SK-N-SH treated with all-trans-retinoic acid at 6 μM for 48 hours (cell line): ENCODE results near the gene TMEM116.

ENCODE experiments used
- ATAC-seq: fragments of 200-7000 bp; cut with Tn5 transposase; 3 replicates; pipeline ENCODE4 v1.9.1; 2020; ENCODE audit warnings: mild to moderate bottlenecking, moderate library complexity
- ARNTL ChIP-seq: fragments of 450-650 bp; formaldehyde crosslinking; IDR thresholded peaks from 2 replicates; pipeline ENCODE4 v1.5.0; 2020; ENCODE audit warnings: low read depth, mild to moderate bottlenecking, moderate library complexity, borderline replicate concordance
- BACH2 ChIP-seq: fragments of 250-450 bp; sonication (Bioruptor Pico); IDR thresholded peaks from 2 replicates; pipeline ENCODE4 v1.9.0; 2021; ENCODE audit warnings: mild to moderate bottlenecking, borderline replicate concordance
- CSDC2 ChIP-seq: fragments of 250-450 bp; sonication (Bioruptor Pico); IDR thresholded peaks from 2 replicates; pipeline ENCODE4 v1.5.0; 2020; ENCODE audit warnings: mild to moderate bottlenecking, moderate library complexity
- GLIS3 ChIP-seq: fragments of 250-450 bp; sonication (Bioruptor Pico); IDR thresholded peaks from 2 replicates; pipeline ENCODE4 v1.5.0; 2020; ENCODE audit warnings: mild to moderate bottlenecking, moderate library complexity
- OSR1 ChIP-seq: fragments of 250-450 bp; sonication (Bioruptor Pico); IDR thresholded peaks from 2 replicates; pipeline ENCODE4 v1.8.0; 2022; ENCODE audit warnings: moderate library complexity, mild to moderate bottlenecking, inconsistent platforms
- RARB ChIP-seq: fragments of 250-450 bp; sonication (Bioruptor Pico); IDR thresholded peaks from 2 replicates; pipeline ENCODE4 v1.8.0; 2021; ENCODE audit warnings: mild to moderate bottlenecking, moderate library complexity
- SNAI2 ChIP-seq: fragments of 250-450 bp; sonication (Bioruptor Pico); IDR thresholded peaks from 2 replicates; pipeline ENCODE4 v1.5.0; 2020; ENCODE audit warnings: mild to moderate bottlenecking, moderate library complexity
- TCF4 ChIP-seq: fragments of 250-450 bp; sonication (Bioruptor Pico); IDR thresholded peaks from 2 replicates; pipeline ENCODE4 v1.8.0; 2021; ENCODE audit warnings: mild to moderate bottlenecking, moderate library complexity, borderline replicate concordance
- TOX ChIP-seq: fragments of 250-450 bp; sonication (Bioruptor Pico); IDR thresholded peaks from 2 replicates; pipeline ENCODE4 v1.8.0; 2021; ENCODE audit warnings: mild to moderate bottlenecking, moderate library complexity, borderline replicate concordance
- ZC3H10 ChIP-seq: fragments of 250-450 bp; sonication (Bioruptor Pico); IDR thresholded peaks from 2 replicates; pipeline ENCODE4 v1.5.1; 2021; ENCODE audit warnings: mild to moderate bottlenecking, moderate library complexity
- ZFP3 ChIP-seq: fragments of 250-450 bp; sonication (Bioruptor Pico); IDR thresholded peaks from 2 replicates; pipeline ENCODE4 v1.5.0; 2020; ENCODE audit warnings: mild to moderate bottlenecking, moderate library complexity
- ZFP30 ChIP-seq: fragments of 450-650 bp; formaldehyde crosslinking; IDR thresholded peaks from 2 replicates; pipeline ENCODE4 v1.5.0; 2022; ENCODE audit warnings: mild to moderate bottlenecking, moderate library complexity
- ZNF565 ChIP-seq: fragments of 450-650 bp; formaldehyde crosslinking; conservative IDR thresholded peaks from 2 replicates; pipeline ENCODE4 v1.5.0; 2020; ENCODE audit warnings: low read depth, mild to moderate bottlenecking, moderate library complexity
- ZNF70 ChIP-seq: fragments of 450-650 bp; formaldehyde crosslinking; IDR thresholded peaks from 2 replicates; pipeline ENCODE4 v1.5.0; 2020; ENCODE audit warnings: mild to moderate bottlenecking, moderate library complexity
- ZNF8 ChIP-seq: fragments of 450-650 bp; formaldehyde crosslinking; IDR thresholded peaks from 2 replicates; pipeline ENCODE4 v1.5.0; 2020; ENCODE audit warnings: mild to moderate bottlenecking, moderate library complexity
- TF ChIP-seq, protein P1 (sequence below): fragments of 250-450 bp; sonication (Bioruptor Pico); IDR thresholded peaks from 2 replicates; pipeline ENCODE4 v1.8.0; 2021; ENCODE audit warnings: low read depth, mild to moderate bottlenecking, moderate library complexity, borderline replicate concordance
- TF ChIP-seq, protein P2 (sequence below): fragments of 250-450 bp; sonication (Bioruptor Pico); IDR thresholded peaks from 2 replicates; pipeline ENCODE4 v1.8.0; 2020; ENCODE audit warnings: mild to moderate bottlenecking, moderate library complexity, borderline replicate concordance
- TF ChIP-seq, protein P3 (sequence below): fragments of 250-450 bp; sonication (Bioruptor Pico); IDR thresholded peaks from 2 replicates; pipeline ENCODE4 v1.5.1; 2020; ENCODE audit warnings: low read depth, mild to moderate bottlenecking, moderate library complexity
- TF ChIP-seq, protein P4 (sequence below): fragments of 250-450 bp; sonication (Bioruptor Pico); IDR thresholded peaks from 2 replicates; pipeline ENCODE4 v1.5.0; 2020; ENCODE audit warnings: mild to moderate bottlenecking, moderate library complexity
- TF ChIP-seq, protein P5 (sequence below): fragments of 250-450 bp; sonication (Bioruptor Pico); IDR thresholded peaks from 2 replicates; pipeline ENCODE4 v1.5.1; 2021; ENCODE audit warnings: mild to moderate bottlenecking, moderate library complexity

The TMEM116 gene

DNA sequence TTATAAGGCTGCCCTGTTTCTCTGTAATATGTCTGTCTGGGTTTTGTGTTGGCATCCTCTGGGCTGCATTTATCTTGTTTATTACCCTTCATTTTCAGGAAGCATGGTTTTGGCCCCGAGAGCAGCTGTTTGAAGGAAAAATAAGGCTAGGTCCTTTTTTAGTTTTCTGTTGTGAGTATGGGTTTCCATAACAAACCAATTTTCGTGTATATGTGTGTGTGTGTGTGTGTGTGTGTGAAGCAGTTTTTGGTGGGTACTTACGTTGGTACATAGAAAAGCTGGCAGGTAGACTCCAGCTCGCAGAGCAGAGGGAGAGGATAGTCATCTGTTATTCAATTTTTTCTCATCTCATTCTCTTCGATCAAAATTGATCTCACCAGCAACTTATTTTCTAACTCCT lies 118.4 kb downstream of the TMEM116 start:
- ATAC-seq, result no peak

DNA sequence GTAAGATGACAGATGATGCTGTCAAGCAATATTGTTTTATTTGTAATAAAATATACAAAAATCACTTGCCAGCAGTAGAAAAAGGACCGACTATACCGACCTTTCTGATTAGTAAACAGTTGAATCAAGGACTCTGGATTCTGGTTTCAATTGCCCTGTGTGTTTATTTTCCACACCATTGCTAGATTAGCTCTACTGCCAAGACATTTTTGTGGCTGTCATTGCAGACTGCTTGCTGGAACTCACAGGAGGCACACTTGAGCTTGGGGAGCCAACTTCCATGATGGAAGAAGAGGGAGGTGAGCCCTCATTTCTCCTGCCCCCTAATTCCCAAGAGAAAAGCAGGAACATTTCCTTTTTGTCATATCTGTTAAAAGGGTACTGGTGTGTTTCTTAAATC lies 119.7 kb downstream of the TMEM116 start:
- TF ChIP-seq ZNF70 (CRISPR knock-in tag) (no peak), TOX (CRISPR knock-in tag) (no peak), ZNF565 (CRISPR knock-in tag) (no peak), ZFP30 (CRISPR knock-in tag) (no peak), SNAI2 (CRISPR knock-in tag) (no peak), BACH2 (CRISPR knock-in tag) (no peak), ZC3H10 (CRISPR knock-in tag) (no peak), GLIS3 (CRISPR knock-in tag) (no peak), ZFP3 (no peak), TCF4 (CRISPR knock-in tag) (no peak), OSR1 (no peak)
- TF ChIP-seq, protein P1, sequence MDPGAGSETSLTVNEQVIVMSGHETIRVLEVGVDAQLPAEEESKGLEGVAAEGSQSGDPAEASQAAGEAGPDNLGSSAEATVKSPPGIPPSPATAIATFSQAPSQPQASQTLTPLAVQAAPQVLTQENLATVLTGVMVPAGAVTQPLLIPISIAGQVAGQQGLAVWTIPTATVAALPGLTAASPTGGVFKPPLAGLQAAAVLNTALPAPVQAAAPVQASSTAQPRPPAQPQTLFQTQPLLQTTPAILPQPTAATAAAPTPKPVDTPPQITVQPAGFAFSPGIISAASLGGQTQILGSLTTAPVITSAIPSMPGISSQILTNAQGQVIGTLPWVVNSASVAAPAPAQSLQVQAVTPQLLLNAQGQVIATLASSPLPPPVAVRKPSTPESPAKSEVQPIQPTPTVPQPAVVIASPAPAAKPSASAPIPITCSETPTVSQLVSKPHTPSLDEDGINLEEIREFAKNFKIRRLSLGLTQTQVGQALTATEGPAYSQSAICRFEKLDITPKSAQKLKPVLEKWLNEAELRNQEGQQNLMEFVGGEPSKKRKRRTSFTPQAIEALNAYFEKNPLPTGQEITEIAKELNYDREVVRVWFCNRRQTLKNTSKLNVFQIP (CRISPR knock-in tag), result no peak
- TF ChIP-seq, protein P2, sequence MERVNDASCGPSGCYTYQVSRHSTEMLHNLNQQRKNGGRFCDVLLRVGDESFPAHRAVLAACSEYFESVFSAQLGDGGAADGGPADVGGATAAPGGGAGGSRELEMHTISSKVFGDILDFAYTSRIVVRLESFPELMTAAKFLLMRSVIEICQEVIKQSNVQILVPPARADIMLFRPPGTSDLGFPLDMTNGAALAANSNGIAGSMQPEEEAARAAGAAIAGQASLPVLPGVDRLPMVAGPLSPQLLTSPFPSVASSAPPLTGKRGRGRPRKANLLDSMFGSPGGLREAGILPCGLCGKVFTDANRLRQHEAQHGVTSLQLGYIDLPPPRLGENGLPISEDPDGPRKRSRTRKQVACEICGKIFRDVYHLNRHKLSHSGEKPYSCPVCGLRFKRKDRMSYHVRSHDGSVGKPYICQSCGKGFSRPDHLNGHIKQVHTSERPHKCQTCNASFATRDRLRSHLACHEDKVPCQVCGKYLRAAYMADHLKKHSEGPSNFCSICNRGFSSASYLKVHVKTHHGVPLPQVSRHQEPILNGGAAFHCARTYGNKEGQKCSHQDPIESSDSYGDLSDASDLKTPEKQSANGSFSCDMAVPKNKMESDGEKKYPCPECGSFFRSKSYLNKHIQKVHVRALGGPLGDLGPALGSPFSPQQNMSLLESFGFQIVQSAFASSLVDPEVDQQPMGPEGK (CRISPR knock-in tag), result no peak
- TF ChIP-seq, protein P3, sequence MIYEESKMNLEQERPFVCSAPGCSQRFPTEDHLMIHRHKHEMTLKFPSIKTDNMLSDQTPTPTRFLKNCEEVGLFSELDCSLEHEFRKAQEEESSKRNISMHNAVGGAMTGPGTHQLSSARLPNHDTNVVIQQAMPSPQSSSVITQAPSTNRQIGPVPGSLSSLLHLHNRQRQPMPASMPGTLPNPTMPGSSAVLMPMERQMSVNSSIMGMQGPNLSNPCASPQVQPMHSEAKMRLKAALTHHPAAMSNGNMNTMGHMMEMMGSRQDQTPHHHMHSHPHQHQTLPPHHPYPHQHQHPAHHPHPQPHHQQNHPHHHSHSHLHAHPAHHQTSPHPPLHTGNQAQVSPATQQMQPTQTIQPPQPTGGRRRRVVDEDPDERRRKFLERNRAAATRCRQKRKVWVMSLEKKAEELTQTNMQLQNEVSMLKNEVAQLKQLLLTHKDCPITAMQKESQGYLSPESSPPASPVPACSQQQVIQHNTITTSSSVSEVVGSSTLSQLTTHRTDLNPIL, result no peak
- TF ChIP-seq, protein P4, sequence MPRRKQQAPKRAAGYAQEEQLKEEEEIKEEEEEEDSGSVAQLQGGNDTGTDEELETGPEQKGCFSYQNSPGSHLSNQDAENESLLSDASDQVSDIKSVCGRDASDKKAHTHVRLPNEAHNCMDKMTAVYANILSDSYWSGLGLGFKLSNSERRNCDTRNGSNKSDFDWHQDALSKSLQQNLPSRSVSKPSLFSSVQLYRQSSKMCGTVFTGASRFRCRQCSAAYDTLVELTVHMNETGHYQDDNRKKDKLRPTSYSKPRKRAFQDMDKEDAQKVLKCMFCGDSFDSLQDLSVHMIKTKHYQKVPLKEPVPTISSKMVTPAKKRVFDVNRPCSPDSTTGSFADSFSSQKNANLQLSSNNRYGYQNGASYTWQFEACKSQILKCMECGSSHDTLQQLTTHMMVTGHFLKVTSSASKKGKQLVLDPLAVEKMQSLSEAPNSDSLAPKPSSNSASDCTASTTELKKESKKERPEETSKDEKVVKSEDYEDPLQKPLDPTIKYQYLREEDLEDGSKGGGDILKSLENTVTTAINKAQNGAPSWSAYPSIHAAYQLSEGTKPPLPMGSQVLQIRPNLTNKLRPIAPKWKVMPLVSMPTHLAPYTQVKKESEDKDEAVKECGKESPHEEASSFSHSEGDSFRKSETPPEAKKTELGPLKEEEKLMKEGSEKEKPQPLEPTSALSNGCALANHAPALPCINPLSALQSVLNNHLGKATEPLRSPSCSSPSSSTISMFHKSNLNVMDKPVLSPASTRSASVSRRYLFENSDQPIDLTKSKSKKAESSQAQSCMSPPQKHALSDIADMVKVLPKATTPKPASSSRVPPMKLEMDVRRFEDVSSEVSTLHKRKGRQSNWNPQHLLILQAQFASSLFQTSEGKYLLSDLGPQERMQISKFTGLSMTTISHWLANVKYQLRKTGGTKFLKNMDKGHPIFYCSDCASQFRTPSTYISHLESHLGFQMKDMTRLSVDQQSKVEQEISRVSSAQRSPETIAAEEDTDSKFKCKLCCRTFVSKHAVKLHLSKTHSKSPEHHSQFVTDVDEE (CRISPR knock-in tag), result no peak
- ATAC-seq, result no peak

More for the DNA sequence above, 118.4 kb downstream of the TMEM116 start:
- no peak for TF ChIP-seq ZNF70 (CRISPR knock-in tag)
- TF ChIP-seq RARB (CRISPR knock-in tag), result no peak
- TF ChIP-seq ZNF565 (CRISPR knock-in tag), result no peak
- no peak for TF ChIP-seq BACH2 (CRISPR knock-in tag)
- no peak for TF ChIP-seq ARNTL (CRISPR knock-in tag)
- no peak for TF ChIP-seq ZNF8 (CRISPR knock-in tag)
- TF ChIP-seq, protein P5, sequence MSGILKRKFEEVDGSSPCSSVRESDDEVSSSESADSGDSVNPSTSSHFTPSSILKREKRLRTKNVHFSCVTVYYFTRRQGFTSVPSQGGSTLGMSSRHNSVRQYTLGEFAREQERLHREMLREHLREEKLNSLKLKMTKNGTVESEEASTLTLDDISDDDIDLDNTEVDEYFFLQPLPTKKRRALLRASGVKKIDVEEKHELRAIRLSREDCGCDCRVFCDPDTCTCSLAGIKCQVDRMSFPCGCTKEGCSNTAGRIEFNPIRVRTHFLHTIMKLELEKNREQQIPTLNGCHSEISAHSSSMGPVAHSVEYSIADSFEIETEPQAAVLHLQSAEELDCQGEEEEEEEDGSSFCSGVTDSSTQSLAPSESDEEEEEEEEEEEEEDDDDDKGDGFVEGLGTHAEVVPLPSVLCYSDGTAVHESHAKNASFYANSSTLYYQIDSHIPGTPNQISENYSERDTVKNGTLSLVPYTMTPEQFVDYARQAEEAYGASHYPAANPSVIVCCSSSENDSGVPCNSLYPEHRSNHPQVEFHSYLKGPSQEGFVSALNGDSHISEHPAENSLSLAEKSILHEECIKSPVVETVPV (CRISPR knock-in tag), result no peak
- TF ChIP-seq TCF4 (CRISPR knock-in tag), result no peak
- TF ChIP-seq CSDC2 (CRISPR knock-in tag), result no peak
- TF ChIP-seq, protein P3, result no peak
- TF ChIP-seq, protein P1 (CRISPR knock-in tag), result no peak
